Endodermal cell (in vitro differentiated cells): ENCODE results near the gene CMC1. TPM values are rescaled to one million over a fixed set of nuclear protein-coding genes. Genes with fewer than 3 reads are reported as not detected.

ENCODE experiments used
- DNase-seq: peaks from one replicate; pipeline ENCODE4 v3.0.0-alpha.2; 2017
- H3K27ac ChIP-seq: 2 replicates; pipeline ENCODE4 v1.5.1; 2013; ENCODE audit warnings: mild to moderate bottlenecking, low read depth, low read length, moderate library complexity
- H3K27me3 ChIP-seq: 2 replicates; pipeline ENCODE4 v1.6.1; 2013; ENCODE audit warnings: mild to moderate bottlenecking, low read length, moderate library complexity; ENCODE audit not compliant: insufficient read depth, control insufficient read depth, poor library complexity, severe bottlenecking
- H3K36me3 ChIP-seq: 2 replicates; pipeline ENCODE4 v1.7.0; 2013; ENCODE audit warnings: mild to moderate bottlenecking, low read length, moderate library complexity; ENCODE audit not compliant: control insufficient read depth, insufficient read depth
- H3K4me1 ChIP-seq: one replicate; pipeline ENCODE4 v1.7.0; 2013; ENCODE audit warnings: low read length; ENCODE audit not compliant: control insufficient read depth, insufficient read depth
- H3K4me3 ChIP-seq: 2 replicates; pipeline ENCODE4 v1.5.1; 2013; ENCODE audit warnings: mild to moderate bottlenecking, low read length, moderate library complexity
- H3K9ac ChIP-seq: 2 replicates; pipeline ENCODE4 v1.6.1; 2013; ENCODE audit warnings: mild to moderate bottlenecking, low read length, moderate library complexity; ENCODE audit not compliant: poor library complexity, severe bottlenecking; ENCODE audit errors: extremely low read depth
- H3K9me3 ChIP-seq: 2 replicates; pipeline ENCODE4 v1.6.1; 2013; ENCODE audit warnings: mild to moderate bottlenecking, low read length, moderate library complexity; ENCODE audit not compliant: control insufficient read depth
- H3K27ac Mint-ChIP-seq: 2 replicates; pipeline ENCODE4 v1.8.0; 2020; ENCODE audit warnings: mixed read lengths
- H3K27me3 Mint-ChIP-seq: 2 replicates; pipeline ENCODE4 v1.8.0; 2021; ENCODE audit warnings: mild to moderate bottlenecking, mixed read lengths; ENCODE audit not compliant: insufficient read depth
- H3K36me3 Mint-ChIP-seq: 2 replicates; pipeline ENCODE4 v1.8.0; 2020; ENCODE audit warnings: low read depth, mixed read lengths
- H3K4me1 Mint-ChIP-seq: 2 replicates; pipeline ENCODE4 v1.8.0; 2020; ENCODE audit warnings: mixed read lengths
- H3K4me3 Mint-ChIP-seq: 2 replicates; pipeline ENCODE4 v1.8.0; 2020; ENCODE audit warnings: mild to moderate bottlenecking, moderate library complexity, mixed read lengths
- H3K9me3 Mint-ChIP-seq: 2 replicates; pipeline ENCODE4 v1.8.0; 2020; ENCODE audit warnings: mild to moderate bottlenecking, mixed read lengths
- WGBS, 2 experiments: methylation state at CpG; one replicate each; pipeline versions ENCODE4 v1.1.5 to v1.1.7; 2013; ENCODE audit warnings: missing lambda C conversion rate in 2 of 2, mixed read lengths in 1 of 2; ENCODE audit not compliant: insufficient coverage in 1 of 2, insufficient read length in 1 of 2; 5-methylcytosine and 5-hydroxymethylcytosine counted together
- total RNA-seq, 2 donors: library from RNA; stranded (reverse); fragmentation: NEBNext Ultra II Directional in 1 of 2; extraction: Animal tissue kit (Norgen Biotek cat#: 25700) in 1 of 2; gene quantifications; 2 replicates in 1 of 2; 3 replicates in 1 of 2; pipeline ENCODE4 v1.2.1, GENCODE V29; 2021
- TF ChIP-seq, protein P1 (sequence below): fragments of 200-600 bp; sonication (generic); conservative IDR thresholded peaks from 2 replicates; pipeline ENCODE4 v1.5.0; 2021; ENCODE audit warnings: antibody characterized with exemption, mild to moderate bottlenecking

The CMC1 gene
- total RNA-seq, 2 donors from 2014 or later, result 23.8 to 33.6 TPM

DNA sequence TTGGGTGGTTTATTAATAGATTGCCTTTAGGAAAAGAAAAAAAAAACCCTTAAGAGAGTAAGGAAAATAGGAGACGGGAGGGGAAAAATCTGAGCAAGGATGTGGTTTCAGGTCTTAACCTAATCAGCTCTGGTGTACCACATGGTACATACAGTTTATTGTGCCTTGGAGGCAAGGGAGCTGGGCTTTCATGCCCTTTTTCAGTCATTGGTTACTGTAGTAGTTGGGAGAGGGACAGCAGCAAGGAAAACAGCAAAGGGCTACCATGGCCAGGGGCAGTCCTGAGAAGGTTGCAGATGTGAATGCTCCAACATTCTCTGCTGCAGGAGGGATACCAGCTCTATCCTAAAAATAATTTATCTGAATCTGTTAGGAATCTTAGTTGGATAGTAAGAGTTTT lies 5.9 kb downstream of the CMC1 start:
- 95 to 100% methylated on average over 1 of the region's 1 CpG for whole genome bisulfite sequencing, 2 experiments
- Histone ChIP-seq H3K4me3 (no peak overlapping the region), H3K27me3 (no peaks in the 10 kb centered on the region), H3K27ac (no peak overlapping the region), H3K36me3 (no peaks in the 10 kb centered on the region), H3K9me3 (no peaks in the 10 kb centered on the region), H3K9ac (no peak overlapping the region), H3K4me1 (no peaks in the 10 kb centered on the region)
- no peak overlapping the region for H3K4me3 Mint-ChIP-seq
- no peaks in the 10 kb centered on the region for H3K9me3 Mint-ChIP-seq
- DNase-seq, result no peak
- peaks cover 41% of the 10 kb centered on the region for H3K4me1 Mint-ChIP-seq
- TF ChIP-seq, protein P1, sequence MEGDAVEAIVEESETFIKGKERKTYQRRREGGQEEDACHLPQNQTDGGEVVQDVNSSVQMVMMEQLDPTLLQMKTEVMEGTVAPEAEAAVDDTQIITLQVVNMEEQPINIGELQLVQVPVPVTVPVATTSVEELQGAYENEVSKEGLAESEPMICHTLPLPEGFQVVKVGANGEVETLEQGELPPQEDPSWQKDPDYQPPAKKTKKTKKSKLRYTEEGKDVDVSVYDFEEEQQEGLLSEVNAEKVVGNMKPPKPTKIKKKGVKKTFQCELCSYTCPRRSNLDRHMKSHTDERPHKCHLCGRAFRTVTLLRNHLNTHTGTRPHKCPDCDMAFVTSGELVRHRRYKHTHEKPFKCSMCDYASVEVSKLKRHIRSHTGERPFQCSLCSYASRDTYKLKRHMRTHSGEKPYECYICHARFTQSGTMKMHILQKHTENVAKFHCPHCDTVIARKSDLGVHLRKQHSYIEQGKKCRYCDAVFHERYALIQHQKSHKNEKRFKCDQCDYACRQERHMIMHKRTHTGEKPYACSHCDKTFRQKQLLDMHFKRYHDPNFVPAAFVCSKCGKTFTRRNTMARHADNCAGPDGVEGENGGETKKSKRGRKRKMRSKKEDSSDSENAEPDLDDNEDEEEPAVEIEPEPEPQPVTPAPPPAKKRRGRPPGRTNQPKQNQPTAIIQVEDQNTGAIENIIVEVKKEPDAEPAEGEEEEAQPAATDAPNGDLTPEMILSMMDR, result no peak
- H3K27me3 Mint-ChIP-seq, result no peaks in the 10 kb centered on the region
- H3K36me3 Mint-ChIP-seq, result no peaks in the 10 kb centered on the region
- no peak overlapping the region for H3K27ac Mint-ChIP-seq

- no peak overlapping the region for H3K27ac ChIP-seq
- H3K36me3 Mint-ChIP-seq, result no peaks in the 10 kb centered on the region
- no peak overlapping the region for H3K4me3 ChIP-seq
- no peaks in the 10 kb centered on the region for H3K27me3 Mint-ChIP-seq
- H3K27me3 ChIP-seq, result no peaks in the 10 kb centered on the region
- WGBS, 2 experiments, result 94 to 100% methylated on average over 1 to 3 of the region's 3 CpGs
- TF ChIP-seq, protein P1, result no peak
- no peak overlapping the region for H3K4me3 Mint-ChIP-seq
- DNase-seq, result no peak
- no peaks in the 10 kb centered on the region for H3K36me3 ChIP-seq
- peaks cover 46% of the 10 kb centered on the region for H3K4me1 Mint-ChIP-seq
- no peaks in the 10 kb centered on the region for H3K9me3 ChIP-seq
- H3K27ac Mint-ChIP-seq, result no peak overlapping the region
- H3K4me1 ChIP-seq, result peaks cover 2% of the 10 kb centered on the region
- no peak overlapping the region for H3K9ac ChIP-seq
- H3K9me3 Mint-ChIP-seq, result no peaks in the 10 kb centered on the region
Measured at GRCh38 chr3:28250999-28251398, 9.6 kb downstream of the CMC1 start.

- no peak overlapping the region for H3K27ac Mint-ChIP-seq
- WGBS, 2 experiments, result 92 to 97% methylated on average over 3 of the region's 3 CpGs
- no peaks in the 10 kb centered on the region for H3K9me3 ChIP-seq
- TF ChIP-seq, protein P1, result no peak
- H3K4me1 Mint-ChIP-seq, result peaks cover 45% of the 10 kb centered on the region
- no peak overlapping the region for H3K4me3 Mint-ChIP-seq
- peaks cover 7% of the 10 kb centered on the region for H3K4me1 ChIP-seq
- H3K27me3 ChIP-seq, result no peaks in the 10 kb centered on the region
- no peak for DNase-seq
- H3K9ac ChIP-seq, result no peak overlapping the region
- no peak overlapping the region for H3K27ac ChIP-seq
- H3K36me3 Mint-ChIP-seq, result no peaks in the 10 kb centered on the region
- no peak overlapping the region for H3K4me3 ChIP-seq
- H3K36me3 ChIP-seq, result no peaks in the 10 kb centered on the region
- H3K27me3 Mint-ChIP-seq, result no peaks in the 10 kb centered on the region
- no peaks in the 10 kb centered on the region for H3K9me3 Mint-ChIP-seq
Measured at GRCh38 chr3:28252001-28252431, 10.6 kb downstream of the CMC1 start.
